ENCODE results near the gene NUDT4. TPM values are rescaled to one million over a fixed set of nuclear protein-coding genes. Genes with fewer than 3 reads are reported as not detected.

The NUDT4 gene
- total RNA-seq, 1 donor from 2014 or later, result 117 TPM

GRCh38 chr12:93413064-93413463 is 35.3 kb downstream of the NUDT4 start:
- intact Hi-C loops (cut with DNase I), result loop anchor here (10.0 kb wide), 1 partner anchor 628 kb away; no protein-coding TSS in a partner anchor
- peaks cover 0 to 30% of the 10 kb centered on the region in 2 donors for H3K4me1 ChIP-seq
- no peaks in the 10 kb centered on the region for H3K9me3 ChIP-seq

GRCh38 chr12:93415723-93416464 is 38.2 kb downstream of the NUDT4 start:
- DNase-seq (ENCODE audit: low spot score in 2 of 2), result no peak
- Histone ChIP-seq H3K27ac (peak overlapping the region; percentile 73 to 78), H3K9me3 (no peaks in the 10 kb centered on the region), H3K4me1 (peaks cover 0 to 23% of the 10 kb centered on the region in 2 donors), H3K27me3 (no peaks in the 10 kb centered on the region), H3K36me3 (no peaks in the 10 kb centered on the region), H3K4me3 (no peak overlapping the region)
- no peak for TF ChIP-seq CTCF (IDR thresholded peaks at IDR 0.05)
- intact Hi-C loops (cut with DNase I), result loop anchor here (5.0 to 10.0 kb wide), 2 partner anchors 489 to 631 kb away; partner anchors contain the start of gene EEA1

More at GRCh38 chr12:93413064-93413463, 35.3 kb downstream of the NUDT4 start:
- no peak for DNase-seq (ENCODE audit: low spot score in 2 of 2)
- Histone ChIP-seq H3K4me3 (no peak overlapping the region), H3K27ac (no peak overlapping the region), H3K36me3 (peaks cover 0 to 12% of the 10 kb centered on the region in 2 donors), H3K27me3 (no peaks in the 10 kb centered on the region)
- no peak for TF ChIP-seq CTCF (IDR thresholded peaks at IDR 0.05)

GRCh38 chr12:93417967-93418480 is 40.3 kb downstream of the NUDT4 start:
- Histone ChIP-seq H3K27me3 (no peaks in the 10 kb centered on the region), H3K36me3 (no peaks in the 10 kb centered on the region), H3K27ac (peak overlapping the region in 1 of 2 donors; percentile 44), H3K4me1 (peaks cover 0 to 24% of the 10 kb centered on the region in 2 donors), H3K9me3 (no peaks in the 10 kb centered on the region), H3K4me3 (no peak overlapping the region)
- no peak for TF ChIP-seq CTCF (IDR thresholded peaks at IDR 0.05)
- intact Hi-C loops (cut with DNase I), result loop anchor here (2.0 to 10.0 kb wide), 3 partner anchors 431 to 633 kb away; partner anchors contain the start of gene EEA1
- DNase-seq (ENCODE audit: low spot score in 2 of 2), result no peak

- TF ChIP-seq CTCF (IDR thresholded peaks at IDR 0.05), result peak; percentile 63 to 68 (median 67)
- Histone ChIP-seq H3K27me3 (no peaks in the 10 kb centered on the region), H3K9me3 (no peaks in the 10 kb centered on the region), H3K36me3 (no peaks in the 10 kb centered on the region), H3K4me1 (peaks cover 0 to 24% of the 10 kb centered on the region in 2 donors), H3K4me3 (peak overlapping the region in 1 of 2 donors; percentile 23), H3K27ac (peak overlapping the region; percentile 4 to 17)
- intact Hi-C loops (cut with DNase I), result loop anchor here (2.0 to 10.0 kb wide), 3 partner anchors 433 to 635 kb away; partner anchors contain the start of gene EEA1
- no peak for DNase-seq (ENCODE audit: low spot score in 2 of 2)
These were observed 41.8 kb downstream of the NUDT4 start for GRCh38 chr12:93419388-93420034.

GRCh38 chr12:93422050-93422449 is 44.3 kb downstream of the NUDT4 start:
- Histone ChIP-seq H3K36me3 (no peaks in the 10 kb centered on the region), H3K9me3 (no peaks in the 10 kb centered on the region), H3K4me3 (no peak overlapping the region), H3K4me1 (peaks cover 0 to 32% of the 10 kb centered on the region in 2 donors), H3K27ac (peak overlapping the region in 1 of 2 donors; percentile 11), H3K27me3 (no peaks in the 10 kb centered on the region)
- no peak for TF ChIP-seq CTCF (IDR thresholded peaks at IDR 0.05)
- DNase-seq (ENCODE audit: low spot score in 2 of 2), result no peak
- intact Hi-C loops (cut with DNase I), result no loop called here
